ENCODE results near the gene ANK2. TPM values are rescaled to one million over a fixed set of nuclear protein-coding genes. Genes with fewer than 3 reads are reported as not detected.
"Not testable (repeated sequence)": the region's sequence is repeated elsewhere in the genome, so short reads cannot be mapped to it uniquely, and the experiment has no call there.

ANK2 gene
- total and polyA plus RNA-seq, 2 experiments from 2014 or later, result 49.4 to 190 TPM

DNA sequence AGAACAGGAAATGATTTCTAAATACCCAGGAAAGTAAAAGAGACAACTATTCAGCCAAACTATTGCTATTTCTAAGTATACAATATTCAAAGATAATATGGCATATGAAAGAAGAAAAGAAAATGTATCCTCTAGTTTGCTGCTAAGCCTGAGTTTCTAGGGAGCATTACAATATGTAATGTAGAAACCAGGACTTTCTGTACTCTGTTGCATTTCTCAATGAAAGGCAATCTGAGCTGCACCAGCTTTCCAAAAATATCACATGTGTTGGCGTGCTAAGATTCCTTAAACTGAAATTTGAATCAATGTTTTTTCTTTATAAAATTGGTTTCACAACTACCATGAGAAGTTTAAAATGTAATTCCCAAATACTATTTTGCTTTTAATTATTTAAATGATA is 129.6 kb downstream of the ANK2 start:
- Histone ChIP-seq H3K9me3 (ENCODE audit: low read depth) (no peaks in the 10 kb centered on the region), H3K4me3 (no peak overlapping the region), H3K4me1 (ENCODE audit: low read depth) (peaks cover 43% of the 10 kb centered on the region), H3K27me3 (no peaks in the 10 kb centered on the region), H3K36me3 (no peaks in the 10 kb centered on the region), H3K27ac (no peak overlapping the region)
- TF ChIP-seq, protein P1, sequence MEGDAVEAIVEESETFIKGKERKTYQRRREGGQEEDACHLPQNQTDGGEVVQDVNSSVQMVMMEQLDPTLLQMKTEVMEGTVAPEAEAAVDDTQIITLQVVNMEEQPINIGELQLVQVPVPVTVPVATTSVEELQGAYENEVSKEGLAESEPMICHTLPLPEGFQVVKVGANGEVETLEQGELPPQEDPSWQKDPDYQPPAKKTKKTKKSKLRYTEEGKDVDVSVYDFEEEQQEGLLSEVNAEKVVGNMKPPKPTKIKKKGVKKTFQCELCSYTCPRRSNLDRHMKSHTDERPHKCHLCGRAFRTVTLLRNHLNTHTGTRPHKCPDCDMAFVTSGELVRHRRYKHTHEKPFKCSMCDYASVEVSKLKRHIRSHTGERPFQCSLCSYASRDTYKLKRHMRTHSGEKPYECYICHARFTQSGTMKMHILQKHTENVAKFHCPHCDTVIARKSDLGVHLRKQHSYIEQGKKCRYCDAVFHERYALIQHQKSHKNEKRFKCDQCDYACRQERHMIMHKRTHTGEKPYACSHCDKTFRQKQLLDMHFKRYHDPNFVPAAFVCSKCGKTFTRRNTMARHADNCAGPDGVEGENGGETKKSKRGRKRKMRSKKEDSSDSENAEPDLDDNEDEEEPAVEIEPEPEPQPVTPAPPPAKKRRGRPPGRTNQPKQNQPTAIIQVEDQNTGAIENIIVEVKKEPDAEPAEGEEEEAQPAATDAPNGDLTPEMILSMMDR (IDR thresholded peaks at IDR 0.05; ENCODE audit: low read depth, low read length), result no peak
- DNase-seq (ENCODE audit: low read depth in 1 of 2, low spot score in 1 of 2), result no peak

DNA sequence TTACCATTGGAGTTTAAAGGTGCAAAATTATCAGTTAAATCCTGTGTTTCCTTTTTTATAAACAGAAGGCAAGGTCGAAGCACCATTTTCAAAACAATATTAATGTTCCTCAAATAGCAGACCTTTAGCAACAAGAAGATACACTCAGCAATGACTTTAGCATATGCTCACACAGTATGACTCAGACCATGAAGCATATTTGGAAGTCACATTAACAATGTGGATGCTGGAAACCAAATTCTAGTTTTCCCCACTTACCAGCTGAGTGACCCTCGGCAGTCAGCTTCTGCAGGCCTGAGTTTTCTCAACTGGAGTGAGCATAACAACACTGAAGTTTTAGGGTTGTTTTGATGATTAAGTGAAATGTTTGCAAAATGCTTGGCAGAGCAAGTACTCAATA is 130.5 kb downstream of the ANK2 start:
- no peak for DNase-seq (ENCODE audit: low read depth in 1 of 2, low spot score in 1 of 2)
- peak overlapping the region; percentile 19 for H3K27ac ChIP-seq
- H3K9me3 ChIP-seq (ENCODE audit: low read depth), result no peaks in the 10 kb centered on the region
- H3K4me3 ChIP-seq, result no peak overlapping the region
- TF ChIP-seq, protein P1 (IDR thresholded peaks at IDR 0.05; ENCODE audit: low read depth, low read length), result no peak
- H3K36me3 ChIP-seq, result no peaks in the 10 kb centered on the region
- H3K4me1 ChIP-seq (ENCODE audit: low read depth), result peaks cover 44% of the 10 kb centered on the region
- no peaks in the 10 kb centered on the region for H3K27me3 ChIP-seq

DNA sequence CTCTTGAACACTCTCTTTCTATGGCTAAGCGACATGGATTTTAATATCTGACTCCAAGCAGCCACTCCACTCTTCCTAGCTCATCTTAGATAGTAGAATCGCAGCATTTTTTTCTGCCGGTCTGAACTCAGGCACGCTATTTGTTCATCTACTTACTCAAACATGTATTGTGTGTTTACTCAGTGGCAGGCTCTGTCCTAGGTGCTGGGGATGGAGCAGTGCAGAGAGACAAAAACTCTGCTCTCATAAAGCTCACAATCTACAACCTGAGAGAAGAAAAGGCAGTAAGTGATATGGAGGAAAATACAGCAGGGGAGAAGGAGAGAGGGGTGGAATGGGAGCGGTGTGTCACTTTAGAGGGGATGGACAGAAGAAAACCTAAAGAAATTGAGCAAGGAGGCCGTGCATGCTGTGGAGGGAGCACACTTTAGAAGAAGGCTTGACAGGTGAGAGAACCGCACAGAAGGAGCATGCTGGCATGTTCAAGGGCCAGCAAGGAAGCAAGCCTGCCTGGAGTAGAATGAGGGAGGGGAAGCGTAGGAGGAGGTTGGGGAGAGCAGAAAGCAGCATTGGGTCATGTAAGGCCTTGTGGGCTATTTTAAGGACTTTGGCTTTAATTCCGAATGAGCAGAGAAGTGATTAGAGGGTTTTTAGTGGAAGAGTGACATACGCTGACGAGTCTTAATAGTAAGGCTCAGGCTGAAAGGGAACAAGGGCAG is 132.0 kb downstream of the ANK2 start:
- peak in 1 of 2 donors; percentile 59 for DNase-seq (ENCODE audit: low read depth in 1 of 2, low spot score in 1 of 2)

DNA sequence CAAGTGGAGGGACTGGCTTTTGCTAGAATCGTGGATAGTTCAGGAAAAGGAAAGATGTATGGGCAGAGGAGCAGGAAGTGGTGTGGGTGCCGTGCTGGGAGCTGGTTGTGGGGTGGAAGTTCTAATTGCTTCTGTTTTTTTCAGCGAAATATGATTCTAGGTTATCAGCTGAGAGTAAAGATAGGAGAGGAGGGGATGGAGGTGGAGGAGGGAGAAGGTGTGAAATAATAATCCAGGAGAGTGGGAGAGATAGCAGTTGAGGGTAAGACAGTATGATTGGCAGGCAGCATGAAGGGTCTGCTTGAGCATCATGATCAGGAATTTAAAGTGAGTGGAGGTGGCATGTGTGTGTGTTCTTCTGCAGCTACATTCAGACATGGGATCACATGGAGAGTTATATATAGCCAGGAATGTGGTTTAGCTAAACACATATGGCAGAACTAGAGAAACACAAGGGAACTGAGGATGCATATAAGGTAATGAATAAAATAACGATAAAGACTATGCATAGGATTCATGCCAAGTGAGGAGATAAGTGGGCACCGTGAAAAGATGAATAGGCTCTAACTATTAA is 133.7 kb downstream of the ANK2 start:
- peaks cover 44% of the 10 kb centered on the region for H3K4me1 ChIP-seq (ENCODE audit: low read depth)
- no peaks in the 10 kb centered on the region for H3K9me3 ChIP-seq (ENCODE audit: low read depth)
- TF ChIP-seq, protein P1 (IDR thresholded peaks at IDR 0.05; ENCODE audit: low read depth, low read length), result no peak
- H3K4me3 ChIP-seq, result no peak overlapping the region
- H3K27me3 ChIP-seq, result no peaks in the 10 kb centered on the region
- H3K27ac ChIP-seq, result peak overlapping the region; percentile 80
- DNase-seq (ENCODE audit: low read depth in 1 of 2, low spot score in 1 of 2), result peak in 1 of 2 donors; percentile 69
- no peaks in the 10 kb centered on the region for H3K36me3 ChIP-seq

More for the DNA sequence above, 132.0 kb downstream of the ANK2 start:
- Histone ChIP-seq H3K36me3 (no peaks in the 10 kb centered on the region), H3K4me3 (no peak overlapping the region), H3K9me3 (ENCODE audit: low read depth) (no peaks in the 10 kb centered on the region), H3K27me3 (no peaks in the 10 kb centered on the region), H3K4me1 (ENCODE audit: low read depth) (peaks cover 44% of the 10 kb centered on the region), H3K27ac (peak overlapping the region; percentile 80)
- TF ChIP-seq, protein P1 (IDR thresholded peaks at IDR 0.05; ENCODE audit: low read depth, low read length), result no peak

DNA sequence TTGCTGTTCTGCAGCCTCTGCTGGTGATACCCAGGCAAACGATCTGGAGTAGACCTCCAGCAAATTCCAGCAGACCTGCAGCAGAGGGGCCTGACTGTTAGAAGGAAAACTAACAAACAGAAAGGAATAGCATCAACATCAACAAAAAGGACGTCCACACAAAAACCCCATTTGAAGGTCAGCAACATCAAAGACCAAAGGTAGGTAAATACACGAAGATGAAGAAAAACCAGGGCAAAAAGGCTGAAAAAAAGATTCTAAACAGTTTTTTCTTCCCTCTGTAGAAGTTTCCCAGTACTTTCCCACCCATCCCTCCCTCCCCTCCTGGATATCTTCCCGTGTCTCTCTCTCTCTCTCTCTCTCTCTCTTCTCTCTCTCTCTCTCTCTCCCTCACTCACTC is 136.8 kb downstream of the ANK2 start:
- not testable (repeated sequence) for H3K9me3 ChIP-seq (ENCODE audit: low read depth); H3K27me3 ChIP-seq; DNase-seq (ENCODE audit: low read depth in 1 of 2, low spot score in 1 of 2); H3K36me3 ChIP-seq; H3K4me3 ChIP-seq
- Histone ChIP-seq H3K27ac (peak overlapping the region; percentile 50), H3K4me1 (ENCODE audit: low read depth) (peaks cover 29% of the 10 kb centered on the region)

DNA sequence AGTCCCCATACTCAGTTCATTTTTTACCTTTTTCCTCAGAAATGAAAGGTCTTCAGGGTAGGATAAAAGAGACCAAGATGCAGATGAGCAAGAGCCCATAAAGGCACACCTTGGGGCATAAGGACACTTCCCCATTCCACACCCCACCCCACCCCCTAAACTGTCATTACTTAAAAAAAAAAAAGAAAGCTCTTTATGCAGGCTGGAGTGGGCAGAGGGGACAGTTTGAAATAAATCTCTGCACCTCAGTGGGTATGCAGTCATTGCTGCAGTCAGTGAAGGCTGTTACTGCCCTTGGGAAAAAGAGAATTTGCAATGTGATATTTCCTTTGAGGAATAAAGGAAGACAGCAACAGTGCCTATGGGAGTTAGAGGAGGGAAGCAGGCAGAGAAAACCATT is 137.5 kb downstream of the ANK2 start:
- no peaks in the 10 kb centered on the region for H3K36me3 ChIP-seq
- no peak overlapping the region for H3K4me3 ChIP-seq
- TF ChIP-seq, protein P1 (IDR thresholded peaks at IDR 0.05; ENCODE audit: low read depth, low read length), result no peak
- no peaks in the 10 kb centered on the region for H3K9me3 ChIP-seq (ENCODE audit: low read depth)
- no peak for DNase-seq (ENCODE audit: low read depth in 1 of 2, low spot score in 1 of 2)
- H3K27ac ChIP-seq, result no peak overlapping the region
- H3K27me3 ChIP-seq, result no peaks in the 10 kb centered on the region
- H3K4me1 ChIP-seq (ENCODE audit: low read depth), result peaks cover 23% of the 10 kb centered on the region
